K562 (cell line): ENCODE results near the gene CRIM1. TPM values are rescaled to one million over a fixed set of nuclear protein-coding genes. Genes with fewer than 3 reads are reported as not detected.

Experiments
- ATAC-seq: fragments of 200-7000 bp; cut with Tn5 transposase; 3 replicates; pipeline ENCODE4 v1.9.1; 2020; ENCODE audit warnings: moderate library complexity
- BruUV-seq: library from RNA; stranded (reverse); fragments of 400-500 nt; replicated peaks from 2 replicates; lab custom pipeline; 2021; lab: Mats Ljungman, UMichigan
- CTCF ChIA-PET: fragments of 300-600 bp; formaldehyde crosslinking; extraction: SDS; loops from one replicate; lab custom pipeline; 2021; ENCODE audit warnings: low intra/inter-chr PET ratio; lab: Yijun Ruan, JAX
- POLR2A ChIA-PET: fragments of 300-600, 350-650 bp; sonication (Branson Sonifier 250); formaldehyde crosslinking; extraction: SDS; loops from one replicate; lab custom pipeline; 2021; ENCODE audit warnings: antibody characterized with exemption, inconsistent platforms; lab: Yijun Ruan, JAX
- DNase-seq, 4 experiments: peaks; one replicate each; pipeline versions ENCODE4 v3.0.0 to v3.0.0-alpha.2; 2011 to 2018; ENCODE audit warnings: low spot score in 3 of 4, mixed read lengths in 3 of 4; ENCODE audit errors: extremely low read depth in 1 of 4
- FAIRE-seq: peaks from 2 replicates; lab custom pipeline; 2011; peaks lifted over from hg19 to GRCh38; lab: Jason Lieb, UNC
- H2AFZ ChIP-seq: 2 replicates; pipeline ENCODE4 v1.6.0; 2011; ENCODE audit warnings: low read depth, low read length, control low read depth, inconsistent platforms
- H3K27ac ChIP-seq: fragments of 200-600 bp; 3 replicates; pipeline ENCODE4 v1.8.0; 2011; ENCODE audit warnings: low read depth, mild to moderate bottlenecking, control low read depth, inconsistent platforms, low read length, moderate library complexity, mixed read lengths; ENCODE audit errors: extremely low read depth
- H3K27me3 ChIP-seq, 2 experiments: fragments of 300-600 bp in 1 of 2; 2 replicates in 1 of 2; 3 replicates in 1 of 2; pipeline versions ENCODE4 v1.6.0 to v1.8.0; 2011; ENCODE audit warnings: inconsistent platforms in 2 of 2, low read length in 2 of 2, mild to moderate bottlenecking in 1 of 2, mixed read lengths in 1 of 2, moderate library complexity in 1 of 2; ENCODE audit not compliant: control insufficient read depth in 2 of 2, insufficient read depth in 2 of 2
- H3K36me3 ChIP-seq: fragments of 300-600 bp; 3 replicates; pipeline ENCODE4 v1.8.0; 2011; ENCODE audit warnings: mild to moderate bottlenecking, low read length, inconsistent platforms; ENCODE audit not compliant: control insufficient read depth, insufficient read depth
- H3K4me1 ChIP-seq, 2 experiments: fragments of 200-600 bp in 1 of 2; replicated peaks in 1 of 2; 2 replicates in 1 of 2; 3 replicates in 1 of 2; pipeline versions ENCODE4 v1.5.1 to v1.8.0; 2011; ENCODE audit warnings: inconsistent platforms in 2 of 2, low read length in 2 of 2, mild to moderate bottlenecking in 1 of 2, mixed read lengths in 1 of 2, moderate library complexity in 1 of 2; ENCODE audit not compliant: control insufficient read depth in 2 of 2, insufficient read depth in 2 of 2
- H3K4me2 ChIP-seq: 2 replicates; pipeline ENCODE4 v1.6.1; 2011; ENCODE audit warnings: low read length, control low read depth, inconsistent platforms, mixed read lengths; ENCODE audit not compliant: insufficient read depth
- H3K4me3 ChIP-seq: fragments of 200-600 bp; sonication (generic), shearing (Covaris generic); 2 replicates; pipeline ENCODE4 v1.5.1; 2016; ENCODE audit warnings: control low read depth, inconsistent platforms
- H3K79me2 ChIP-seq: fragments of 200-600 bp; 3 replicates; pipeline ENCODE4 v1.8.0; 2011; ENCODE audit warnings: low read length, inconsistent platforms; ENCODE audit not compliant: control insufficient read depth, insufficient read depth
- H3K9ac ChIP-seq, 2 experiments: 2 replicates each; pipeline versions ENCODE4 v1.6.0 to v1.6.1; 2011; ENCODE audit warnings: low read depth in 2 of 2, low read length in 2 of 2, control low read depth in 1 of 2, inconsistent platforms in 1 of 2, mild to moderate bottlenecking in 1 of 2, mixed read lengths in 1 of 2; ENCODE audit not compliant: insufficient read depth in 1 of 2
- H3K9me1 ChIP-seq: one replicate; pipeline ENCODE4 v1.6.0; 2011; ENCODE audit warnings: inconsistent platforms, mild to moderate bottlenecking, low read length, moderate library complexity; ENCODE audit not compliant: control insufficient read depth, insufficient read depth
- H3K9me3 ChIP-seq: replicated peaks from 2 replicates; pipeline ENCODE4 v1.5.1; 2011; ENCODE audit warnings: low read depth, low read length, inconsistent platforms; ENCODE audit not compliant: control insufficient read depth, insufficient read depth
- H4K20me1 ChIP-seq: replicated peaks from 2 replicates; pipeline ENCODE4 v1.6.1; 2011; ENCODE audit warnings: low read length, inconsistent platforms, mixed read lengths; ENCODE audit not compliant: control insufficient read depth, insufficient read depth
- ARID1B ChIP-seq: fragments of 450-650 bp; IDR thresholded peaks from 2 replicates; pipeline ENCODE4 v1.6.1; 2016; ENCODE audit warnings: antibody characterized with exemption, mild to moderate bottlenecking, inconsistent platforms
- ATF2 ChIP-seq: sonication (generic); formaldehyde crosslinking; IDR thresholded peaks from 2 replicates; pipeline ENCODE4 v1.8.1; 2022; ENCODE audit warnings: missing genetic modification reagents
- CREB5 ChIP-seq: fragments of 250-450 bp; sonication (Bioruptor Pico); IDR thresholded peaks from 2 replicates; pipeline ENCODE4 v1.5.0; 2020; ENCODE audit warnings: mild to moderate bottlenecking
- FOXP1 ChIP-seq: sonication (generic); formaldehyde crosslinking; IDR thresholded peaks from 2 replicates; pipeline ENCODE4 v1.8.0; 2022; ENCODE audit warnings: mild to moderate bottlenecking, missing genetic modification reagents
- GABPB1 ChIP-seq: sonication (generic); formaldehyde crosslinking; IDR thresholded peaks from 2 replicates; pipeline ENCODE4 v1.8.0; 2022; ENCODE audit warnings: mild to moderate bottlenecking, missing genetic modification reagents
- MTF1 ChIP-seq: fragments of 250-450 bp; sonication (Bioruptor Pico); IDR thresholded peaks from 2 replicates; pipeline ENCODE4 v1.9.0; 2021; ENCODE audit warnings: moderate library complexity, mild to moderate bottlenecking, inconsistent platforms, borderline replicate concordance
- MXD1 ChIP-seq: fragments of 250-450 bp; sonication (Bioruptor Pico); IDR thresholded peaks from 2 replicates; pipeline ENCODE4 v1.8.0; 2021; ENCODE audit warnings: borderline replicate concordance, mild to moderate bottlenecking, moderate library complexity; ENCODE audit not compliant: poor library complexity, severe bottlenecking
- NCOR1 ChIP-seq: fragments of 450-650 bp; IDR thresholded peaks from 2 replicates; pipeline ENCODE4 v1.6.1; 2016; ENCODE audit warnings: mild to moderate bottlenecking, moderate library complexity
- RBBP5 ChIP-seq: fragments of 200-600 bp; sonication (generic); IDR thresholded peaks from 2 replicates; pipeline ENCODE4 v1.6.1; 2012; ENCODE audit warnings: borderline replicate concordance, mild to moderate bottlenecking, low read length, control low read depth, inconsistent platforms; ENCODE audit not compliant: insufficient read depth, poor library complexity, severe bottlenecking
- RBM25 ChIP-seq: fragments of 200-400 bp; formaldehyde crosslinking; IDR thresholded peaks from 2 replicates; pipeline ENCODE4 v1.6.1; 2018; ENCODE audit warnings: low read length, low read depth, moderate library complexity; ENCODE audit not compliant: severe bottlenecking
- TGIF2 ChIP-seq: sonication (generic); formaldehyde crosslinking; IDR thresholded peaks from 2 replicates; pipeline ENCODE4 v1.8.1; 2022; ENCODE audit warnings: mild to moderate bottlenecking, missing genetic modification reagents, moderate library complexity
- ZNF764 ChIP-seq: fragments of 250-450 bp; sonication (Bioruptor Pico); IDR thresholded peaks from 2 replicates; pipeline ENCODE4 v1.4.0; 2020; ENCODE audit warnings: low read depth, mild to moderate bottlenecking, moderate library complexity
- WGBS: fragments of 100-300 bp; shearing (Covaris generic); methylation state at CpG from one replicate; pipeline ENCODE4 v1.1.6; 2016; ENCODE audit warnings: low coverage, mixed read lengths; ENCODE audit not compliant: insufficient coverage; ENCODE audit errors: missing lambda C conversion rate; 5-methylcytosine and 5-hydroxymethylcytosine counted together
- in situ Hi-C: fragments of 300-500 bp; cut with MboI; formaldehyde crosslinking; loops from 4 replicates; pipeline ENCODE4 v1.15.0; 2018; ENCODE audit warnings: inconsistent platforms, mixed read lengths
- intact Hi-C: fragments of 100-400 bp; cut with micrococcal nuclease; formaldehyde crosslinking; loops from 2 replicates; pipeline ENCODE4 v1.14.2; 2022
- polyA plus RNA-seq, 8 experiments: library from polyadenylated mRNA; depleted of rRNA in 4 of 8; stranded (reverse) in 5 of 8; unstranded in 3 of 8; fragments of >200 nt; fragmentation: Nextera tagmentation in 2 of 8; fragmentation: Illumina TruSeq in 1 of 8; extraction: Ambion mirVana in 2 of 8; extraction: Trizol in 1 of 8; gene quantifications; 2 replicates each; pipeline versions ENCODE4 v1.2.1 to v1.2.3, GENCODE V29; 2011 to 2014; ENCODE audit warnings: inconsistent platforms in 1 of 8, missing spikeins in 1 of 8
- total RNA-seq, 7 experiments: library from RNA; depleted of rRNA in 6 of 7; stranded (reverse); fragments of >200 nt in 6 of 7; fragmentation: Illumina TruSeq in 2 of 7; extraction: Trizol in 2 of 7; gene quantifications; 2 replicates each; pipeline versions ENCODE4 v1.2.1 to v1.2.3, GENCODE V29; 2011 to 2021; ENCODE audit warnings: low replicate concordance in 1 of 7

The CRIM1 gene
- total and polyA plus RNA-seq, 9 of the 15 experiments (the other 6 are each of a cell fraction or from before 2014, with no cell fraction given): 0.01 to 0.36 (median 0.06) TPM; not detected in 1

GRCh38 chr2:36409935-36410334, 54.4 kb downstream of the CRIM1 start (continued):
- no peak for TF ChIP-seq ATF2
- TF ChIP-seq NCOR1: no peak

GRCh38 chr2:36410681-36411080, 55.1 kb downstream of the CRIM1 start:
- Histone ChIP-seq H3K9me3 (no peaks in the 10 kb centered on the region), H3K36me3 (no peaks in the 10 kb centered on the region), H4K20me1 (no peaks in the 10 kb centered on the region), H3K4me3 (no peak overlapping the region), H2AFZ (no peak overlapping the region), H3K27ac (no peak overlapping the region), H3K79me2 (no peaks in the 10 kb centered on the region), H3K9me1 (no peaks in the 10 kb centered on the region), H3K27me3 (no peaks in the 10 kb centered on the region), H3K9ac (no peak overlapping the region), H3K4me2 (no peak overlapping the region), H3K4me1 (no peaks in the 10 kb centered on the region)
- POLR2A ChIA-PET: no interaction called here
- peak; percentile 42 for FAIRE-seq
- DNase-seq: no peak
- 0% methylated on average over 4 of the region's 4 CpGs for WGBS
- no peak for ATAC-seq
- TF ChIP-seq MXD1 (CRISPR knock-in tag): no peak
- no peak for TF ChIP-seq ARID1B
- TF ChIP-seq RBM25: no peak
- no peak for TF ChIP-seq CREB5
- no peak for TF ChIP-seq ZNF764 (CRISPR knock-in tag)
- TF ChIP-seq FOXP1: no peak
- no peak for TF ChIP-seq TGIF2 (CRISPR knock-in tag)
- TF ChIP-seq GABPB1 (CRISPR knock-in tag): no peak
- no peak for TF ChIP-seq RBBP5
- no peak for TF ChIP-seq MTF1
- in situ Hi-C loops: no loop called here
- BruUV-seq: no TSS peak
- CTCF ChIA-PET: no interaction called here
- intact Hi-C loops: no loop called here
